NCI-H128 (cell line): Measurements from ENCODE around the gene SMYD5.

Experiments used
- DNase-seq: peaks from one replicate; lab custom pipeline; 2025; ENCODE audit not compliant: unreplicated experiment; lab: John Stamatoyannopoulos, UW

The SMYD5 gene

GRCh38 chr2:73237168-73237567 is 23.1 kb downstream of the SMYD5 start:
- no peak for DNase-seq

GRCh38 chr2:73238149-73238548 is 24.1 kb downstream of the SMYD5 start:
- DNase-seq: no peak

GRCh38 chr2:73238976-73239375 is 24.9 kb downstream of the SMYD5 start:
- no peak for DNase-seq

- DNase-seq: no peak
Measured at GRCh38 chr2:73239776-73240175, 25.7 kb downstream of the SMYD5 start.

GRCh38 chr2:73243884-73244570 is 30.0 kb downstream of the SMYD5 start:
- DNase-seq: no peak

GRCh38 chr2:73244580-73244979 is 30.5 kb downstream of the SMYD5 start:
- no peak for DNase-seq

GRCh38 chr2:73246850-73247249 is 32.8 kb downstream of the SMYD5 start:
- no peak for DNase-seq

GRCh38 chr2:73249636-73250035 is 35.6 kb downstream of the SMYD5 start:
- no peak for DNase-seq

GRCh38 chr2:73250872-73251846 is 37.1 kb downstream of the SMYD5 start:
- no peak for DNase-seq

- DNase-seq: no peak
Measured at GRCh38 chr2:73252238-73253027, 38.4 kb downstream of the SMYD5 start.

- DNase-seq: no peak
Measured at GRCh38 chr2:73253400-73253799, 39.4 kb downstream of the SMYD5 start.

- DNase-seq: no peak
Measured at GRCh38 chr2:73253901-73254300, 39.9 kb downstream of the SMYD5 start.

- no peak for DNase-seq
Measured at GRCh38 chr2:73254343-73255006, 40.4 kb downstream of the SMYD5 start.

- no peak for DNase-seq
Measured at GRCh38 chr2:73255007-73255644, 41.1 kb downstream of the SMYD5 start.

GRCh38 chr2:73255907-73256617 is 42.0 kb downstream of the SMYD5 start:
- DNase-seq: no peak

GRCh38 chr2:73256618-73256922 is 42.5 kb downstream of the SMYD5 start:
- DNase-seq: no peak

- DNase-seq: no peak
Measured at GRCh38 chr2:73257021-73257420, 43.0 kb downstream of the SMYD5 start.

GRCh38 chr2:73257425-73258125 is 43.5 kb downstream of the SMYD5 start:
- no peak for DNase-seq

- no peak for DNase-seq
Measured at GRCh38 chr2:73258186-73258912, 44.3 kb downstream of the SMYD5 start.
